Activated T-cell treated with anti-CD3 and anti-CD28 coated beads for 24 hours (primary cell): Measurements from ENCODE around the gene GRM1.

Source experiments
- DNase-seq: peaks from one replicate; pipeline ENCODE4 v3.0.0-alpha.2; 2020; ENCODE audit warnings: low read depth

Gene GRM1

DNA sequence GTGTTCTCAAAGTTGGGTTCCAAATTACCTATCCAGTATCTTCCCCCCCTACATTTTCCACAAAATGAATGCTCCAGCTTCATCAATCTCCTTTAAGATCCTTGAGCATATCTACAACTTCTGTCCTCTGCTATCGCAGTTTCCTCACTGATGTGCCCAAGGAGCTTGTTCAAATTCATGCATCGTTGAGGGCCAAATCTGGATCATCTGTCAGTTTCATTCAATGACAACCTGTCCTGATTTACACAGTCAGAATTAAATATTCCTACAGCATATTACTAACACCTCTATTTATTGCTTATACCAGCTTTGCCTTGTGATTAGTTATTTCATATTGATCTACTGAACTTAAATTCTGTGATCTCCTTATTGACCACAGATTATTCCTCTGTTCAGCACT, 68.7 kb downstream of the GRM1 start:
- DNase-seq: no peak

DNA sequence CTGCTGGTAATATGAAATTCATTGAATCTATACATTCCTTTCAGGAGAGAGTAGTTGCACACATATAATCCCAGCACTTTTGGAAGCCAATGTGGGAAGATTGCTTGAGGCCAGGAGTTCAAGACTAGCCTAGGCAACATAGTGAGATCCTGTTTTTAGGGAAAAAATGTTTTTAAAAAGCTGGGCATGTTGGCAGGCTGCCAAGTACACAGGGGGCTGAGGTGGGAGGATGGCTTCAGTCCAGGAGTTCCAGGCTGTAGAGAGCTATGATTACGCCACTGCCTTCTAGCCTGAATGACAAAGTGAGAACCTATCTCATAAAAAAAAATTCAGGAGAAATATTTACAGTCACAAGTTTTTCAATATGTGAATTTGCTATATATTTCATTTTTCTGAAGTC, 71.9 kb downstream of the GRM1 start:
- DNase-seq: no peak

DNA sequence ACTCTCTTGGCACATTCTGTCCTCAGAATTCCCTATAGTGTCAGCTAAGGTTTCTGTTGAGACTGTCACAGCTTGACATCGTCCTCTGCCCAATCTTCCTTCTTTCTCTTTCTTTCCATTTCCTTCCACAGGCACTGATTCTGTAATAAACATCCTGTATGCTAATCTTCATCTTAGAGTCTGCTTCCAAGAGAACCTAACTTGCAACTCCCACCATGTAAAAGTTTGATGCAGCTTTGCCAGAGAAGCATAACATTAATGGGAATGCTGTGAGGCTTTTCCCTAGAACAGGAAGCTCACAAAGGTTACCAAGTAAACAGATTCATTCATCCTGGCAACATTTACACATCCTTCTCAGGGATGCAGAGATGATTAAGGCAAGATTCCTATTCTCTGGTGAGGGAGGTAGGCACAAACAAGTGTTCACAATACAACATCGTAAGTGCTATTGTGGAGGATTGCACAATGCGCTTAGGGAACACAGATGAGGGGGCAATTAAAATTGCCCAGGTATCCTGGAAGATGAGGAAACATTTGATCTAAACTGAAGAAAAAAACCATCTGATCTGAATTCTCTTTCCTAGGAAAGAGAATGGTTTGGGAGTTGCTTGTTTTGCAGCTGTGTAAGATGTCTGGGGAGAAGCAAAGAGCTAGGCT, 74.7 kb downstream of the GRM1 start:
- DNase-seq: no peak

DNA sequence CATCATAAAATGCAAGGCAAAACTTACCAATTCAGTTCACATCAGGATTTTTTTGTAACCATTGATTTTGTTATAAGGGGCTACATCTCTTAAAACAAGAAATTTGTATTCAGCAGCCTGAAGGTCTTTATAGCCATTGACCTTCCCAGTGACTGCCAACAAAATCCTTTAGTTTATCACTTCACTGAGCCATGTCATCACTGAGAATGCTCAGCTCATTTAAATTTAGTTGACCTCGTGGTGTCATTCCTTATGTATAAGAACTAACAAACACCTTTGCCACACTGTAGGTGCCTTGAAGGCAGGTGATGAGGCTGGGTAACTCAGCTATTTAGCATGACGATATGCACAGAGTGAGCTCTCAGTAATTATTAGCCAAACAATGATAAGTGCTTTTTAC, 77.7 kb downstream of the GRM1 start:
- no peak for DNase-seq

DNA sequence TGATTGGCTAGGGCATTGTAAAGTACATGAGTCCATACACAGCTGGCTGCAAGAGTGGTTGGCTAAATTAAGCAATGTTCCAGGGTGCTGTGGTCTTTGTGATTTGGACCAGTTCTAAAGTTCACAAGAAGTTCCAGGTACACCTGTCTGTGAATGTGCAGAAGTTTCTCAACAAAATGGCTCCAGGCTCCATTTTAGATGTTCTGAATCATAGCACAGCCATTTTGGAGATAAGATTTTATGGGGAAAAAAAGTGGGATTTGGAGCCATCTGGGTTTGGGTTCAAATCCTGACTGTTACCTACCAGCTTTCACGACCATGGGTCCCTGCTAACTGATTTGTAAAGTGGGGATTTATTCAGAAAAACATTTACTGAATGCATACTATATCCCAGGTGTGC, 82.1 kb downstream of the GRM1 start:
- no peak for DNase-seq

DNA sequence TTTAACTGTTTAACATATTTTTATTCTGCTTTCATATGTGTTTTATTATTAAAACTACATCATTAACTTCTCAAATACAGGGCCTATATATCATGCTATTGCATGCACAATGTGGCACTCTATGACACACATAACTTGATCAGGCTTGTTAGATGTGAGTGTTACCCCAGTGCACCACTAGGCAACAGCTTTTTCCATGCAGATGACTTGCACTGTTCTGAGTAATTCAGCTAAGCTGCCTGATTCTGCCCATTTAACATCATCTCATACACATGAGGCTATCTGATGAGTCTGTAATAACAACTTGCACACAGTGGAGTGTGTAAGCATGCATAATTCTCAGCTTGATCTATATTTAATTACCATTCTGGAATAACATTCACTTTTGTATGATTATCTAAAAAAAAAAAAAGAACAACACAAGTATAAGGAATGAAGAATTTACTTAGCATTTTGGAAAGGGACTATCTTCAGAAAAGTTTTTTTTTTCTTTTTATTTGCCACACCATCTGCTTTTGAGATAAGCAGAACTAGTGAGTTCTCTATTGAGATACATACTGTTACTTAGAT, 83.1 kb downstream of the GRM1 start:
- DNase-seq: no peak

DNA sequence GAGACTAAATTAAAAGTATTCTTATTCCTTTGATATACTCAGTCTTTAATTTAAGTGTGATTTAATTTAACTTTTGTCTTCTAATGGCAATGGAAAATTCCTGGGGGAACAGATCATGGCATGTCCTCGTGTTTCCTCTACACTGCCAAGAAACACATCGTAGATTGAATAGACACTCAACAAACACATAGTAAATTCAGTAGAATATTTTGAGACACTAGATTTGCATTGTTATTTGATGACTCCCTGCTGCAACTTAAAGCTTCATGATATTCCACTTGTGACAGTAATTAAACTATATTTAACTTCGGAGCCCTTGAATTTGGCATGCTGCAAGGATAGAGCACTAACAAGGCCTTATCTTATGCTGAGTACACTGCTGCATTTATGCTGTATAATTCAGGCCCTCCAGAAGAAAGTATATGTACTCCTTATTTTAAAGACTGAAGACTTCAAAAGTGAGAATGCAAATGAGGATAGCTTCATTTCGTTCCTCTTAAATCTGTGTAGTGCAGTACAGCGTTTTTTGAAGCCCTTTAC, 84.3 kb downstream of the GRM1 start:
- no peak for DNase-seq

DNA sequence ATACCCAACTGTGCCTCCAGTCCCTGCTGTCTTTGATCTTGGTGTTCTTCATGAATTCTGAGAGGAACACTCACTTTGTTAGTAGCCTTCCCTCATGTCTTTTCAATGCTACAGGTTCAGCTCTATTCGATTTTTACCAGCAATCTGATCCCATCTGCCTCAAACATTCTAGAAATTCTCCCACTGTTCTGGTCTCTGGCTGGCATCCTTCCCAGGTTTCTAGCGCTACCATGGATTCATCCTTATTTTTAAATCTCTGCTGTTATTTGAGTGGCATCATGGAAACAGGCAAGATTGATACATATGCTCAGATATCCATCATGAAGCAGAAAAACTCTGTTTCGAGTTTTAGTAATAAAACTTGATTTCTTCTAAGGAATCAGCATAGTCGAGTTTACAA, 94.8 kb downstream of the GRM1 start:
- no peak for DNase-seq

DNA sequence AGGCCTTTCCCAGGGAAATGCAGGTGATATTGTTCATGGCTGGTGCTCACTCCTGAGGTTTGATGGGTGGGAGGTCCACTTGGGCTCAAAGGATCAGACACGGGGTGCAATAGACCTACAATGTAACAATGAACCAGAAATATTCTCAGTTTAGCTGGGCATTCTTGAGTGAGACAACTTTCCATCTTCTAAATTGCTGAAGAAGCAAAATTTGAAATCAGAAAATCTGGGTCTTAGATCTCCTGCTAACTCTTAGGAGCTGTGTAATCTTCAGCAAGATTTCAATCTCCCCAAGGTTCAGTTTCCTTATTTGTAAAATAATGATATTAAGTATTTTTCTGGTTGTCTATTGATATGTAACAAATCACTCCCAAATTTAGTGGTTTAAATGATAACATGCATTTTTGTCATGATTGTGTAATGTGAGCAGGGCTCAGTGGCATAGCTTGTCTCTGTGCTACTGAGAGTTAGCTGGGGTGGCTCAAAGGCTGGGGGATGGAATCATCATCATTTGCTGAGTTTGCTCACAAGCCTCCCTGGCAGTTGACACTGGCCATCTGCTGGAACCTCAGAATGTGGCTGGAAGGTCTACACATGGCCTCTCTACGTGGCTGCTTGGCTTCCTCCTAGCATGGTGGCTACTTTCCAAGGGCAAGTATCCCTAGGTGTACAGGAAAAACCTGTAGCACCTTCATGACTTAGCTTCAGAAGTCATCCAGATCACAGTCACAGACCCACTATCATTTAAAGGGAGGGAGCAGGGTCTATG, 98.8 kb downstream of the GRM1 start:
- no peak for DNase-seq

DNA sequence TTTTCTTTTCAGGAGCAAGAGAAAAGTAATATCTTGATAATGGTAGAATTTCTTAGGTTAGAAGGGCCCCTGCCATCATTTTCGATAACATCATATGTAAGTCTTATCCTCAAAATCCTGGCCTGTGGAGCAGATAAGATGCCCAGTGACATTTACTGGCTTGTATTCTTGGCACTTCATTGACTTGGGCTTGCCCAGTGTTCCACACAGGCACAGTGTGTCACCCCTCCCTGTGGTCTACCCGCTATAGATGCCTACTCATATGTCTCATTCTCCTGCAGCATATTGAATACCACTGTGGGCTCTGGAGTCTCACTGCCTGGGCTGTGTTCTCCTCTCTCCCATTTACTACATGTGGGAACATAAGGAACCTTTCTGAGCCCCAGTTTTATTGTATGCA, 105.0 kb downstream of the GRM1 start:
- no peak for DNase-seq

DNA sequence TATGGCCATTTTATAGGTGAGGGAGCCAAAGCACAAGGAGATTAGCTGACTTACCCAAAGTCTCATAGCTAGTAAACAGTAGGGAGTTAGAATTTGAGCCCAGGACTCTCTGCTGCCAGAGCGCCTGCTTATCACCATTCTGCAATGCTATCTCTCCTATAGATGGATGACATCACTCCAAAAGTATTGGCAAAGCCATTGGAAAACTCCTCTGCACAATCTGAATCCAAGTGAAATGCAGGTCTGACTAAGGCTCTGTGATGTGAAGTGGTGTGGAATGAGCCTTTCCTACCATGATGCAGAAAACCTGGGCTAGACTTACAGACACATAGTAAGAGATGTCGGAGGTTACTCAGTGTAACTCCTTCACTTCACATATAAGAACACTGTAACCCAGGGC, 106.3 kb downstream of the GRM1 start:
- no peak for DNase-seq

DNA sequence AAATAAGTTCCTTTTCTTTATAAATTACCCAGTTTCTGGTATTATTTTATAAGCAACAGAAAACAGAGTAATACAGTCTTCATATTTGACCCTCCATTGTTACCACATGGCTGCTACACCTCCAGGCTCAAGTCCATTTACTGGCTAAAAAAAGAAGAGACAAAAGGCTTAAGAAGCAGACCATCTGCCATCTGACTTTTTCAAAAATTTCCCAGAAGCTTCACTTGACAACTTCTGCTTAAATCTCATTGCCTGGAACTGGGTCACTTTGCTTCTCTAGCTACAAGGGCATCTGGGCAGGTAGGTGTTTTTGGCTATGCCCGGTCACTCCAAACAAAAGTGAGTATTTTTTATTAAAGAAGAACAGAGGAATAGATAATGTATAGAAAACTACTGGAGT, 118.0 kb downstream of the GRM1 start:
- DNase-seq: no peak

DNA sequence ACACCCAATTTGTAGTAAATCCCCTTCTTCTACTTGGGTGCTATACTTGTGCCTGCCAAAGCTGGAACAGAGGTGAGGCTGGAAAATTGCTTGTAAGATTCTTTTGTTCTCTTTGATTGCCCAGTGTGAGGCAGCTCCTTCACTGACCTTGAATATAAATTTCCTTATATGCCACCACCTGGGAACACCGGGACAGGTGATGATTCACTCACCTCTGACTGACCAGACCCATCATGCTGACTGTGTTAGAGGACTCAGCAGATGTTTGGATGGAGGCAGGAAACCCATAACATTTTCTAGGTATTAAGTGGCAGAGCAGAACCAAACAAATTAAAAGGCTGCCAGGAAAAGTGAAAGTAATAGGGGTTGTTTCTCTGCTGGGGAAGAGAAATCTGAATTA, 120.9 kb downstream of the GRM1 start:
- no peak for DNase-seq

DNA sequence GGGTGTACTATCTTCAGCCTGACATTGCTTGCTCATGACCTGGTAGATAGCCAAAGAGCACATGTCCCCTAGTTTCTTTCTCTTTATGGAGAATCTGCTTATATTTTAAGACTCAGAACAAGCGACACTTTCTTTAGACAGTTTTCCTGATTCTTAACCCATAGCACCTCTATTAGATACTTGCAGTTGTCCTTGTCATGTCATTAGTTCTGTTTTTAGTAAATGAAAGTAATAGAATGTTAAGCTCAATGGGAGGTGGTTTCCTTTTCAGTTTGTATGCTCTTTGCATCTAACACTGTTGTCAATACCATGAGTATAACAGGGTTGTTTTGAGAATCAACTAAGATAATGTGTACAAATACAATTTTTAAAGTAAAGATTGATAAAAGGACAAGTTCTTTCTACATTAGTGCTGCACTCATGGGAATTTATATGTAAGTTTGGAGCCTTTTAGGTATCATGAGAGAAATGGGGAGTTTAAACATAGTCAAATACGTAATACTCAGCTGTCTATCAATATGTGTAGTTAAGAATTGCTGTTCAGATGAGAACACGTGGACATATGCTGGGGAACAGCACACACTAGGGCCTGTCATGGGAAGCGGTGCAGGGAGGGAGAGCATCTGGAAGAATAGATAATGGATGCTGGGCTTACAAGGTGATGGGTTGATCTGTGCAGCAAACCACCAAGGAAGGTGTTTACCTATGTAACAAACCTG, 124.3 kb downstream of the GRM1 start:
- no peak for DNase-seq

DNA sequence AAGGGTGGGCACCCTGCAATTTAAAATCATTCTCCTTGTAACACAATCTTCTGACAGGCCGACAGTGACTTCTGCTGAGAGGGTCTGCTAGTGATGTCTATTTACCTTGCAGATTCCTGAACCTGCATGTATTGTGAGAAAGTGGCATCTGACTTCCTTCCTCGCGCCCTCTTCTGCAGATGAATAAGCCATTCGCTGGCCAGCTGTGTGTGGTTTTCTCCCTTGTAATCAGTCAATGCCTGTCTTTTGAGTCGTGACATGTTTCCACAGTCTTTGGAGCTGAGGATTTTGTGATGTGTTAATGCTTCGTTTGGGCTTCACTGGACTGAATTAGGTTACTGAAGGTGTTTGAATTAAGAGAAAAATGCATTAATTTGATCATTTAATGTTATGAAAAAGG, 125.3 kb downstream of the GRM1 start:
- no peak for DNase-seq

DNA sequence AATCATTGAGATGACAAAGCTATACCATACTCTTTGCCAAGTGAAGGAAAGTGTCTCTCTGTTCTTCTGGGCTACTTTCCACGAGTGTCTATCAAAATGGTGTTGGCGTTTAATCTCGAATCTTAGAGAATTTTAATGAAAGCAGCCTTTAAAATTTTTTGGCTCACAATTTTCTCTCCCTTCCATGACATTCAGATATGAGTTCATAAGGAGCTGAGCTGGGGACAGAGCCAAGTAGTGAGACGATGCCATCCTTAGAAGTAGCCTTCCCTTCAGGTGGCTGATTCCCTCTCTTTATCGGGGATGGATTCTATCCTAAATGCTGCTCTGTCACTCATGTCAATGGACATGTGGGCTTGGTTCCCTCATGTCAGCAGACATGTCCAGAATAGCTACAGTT, 132.8 kb downstream of the GRM1 start:
- no peak for DNase-seq

DNA sequence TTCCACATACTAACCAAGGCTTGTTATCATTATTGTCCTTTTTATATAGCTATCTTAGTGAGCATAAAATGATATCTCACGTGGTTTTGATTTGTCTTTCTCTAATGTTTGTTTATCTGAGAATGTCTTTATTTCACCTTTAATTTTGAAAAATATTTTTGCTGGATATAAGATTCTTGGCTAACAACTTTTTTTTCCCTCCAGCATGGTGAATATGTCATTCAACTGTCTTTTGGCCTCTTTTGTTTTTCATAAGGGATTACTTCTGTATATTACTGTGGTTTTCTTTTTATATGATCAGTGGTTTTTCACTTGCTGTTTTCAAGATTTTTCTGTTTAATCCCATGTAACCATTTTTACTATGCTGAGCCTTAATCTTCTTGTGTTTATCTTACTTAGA, 141.0 kb downstream of the GRM1 start:
- DNase-seq: no peak

DNA sequence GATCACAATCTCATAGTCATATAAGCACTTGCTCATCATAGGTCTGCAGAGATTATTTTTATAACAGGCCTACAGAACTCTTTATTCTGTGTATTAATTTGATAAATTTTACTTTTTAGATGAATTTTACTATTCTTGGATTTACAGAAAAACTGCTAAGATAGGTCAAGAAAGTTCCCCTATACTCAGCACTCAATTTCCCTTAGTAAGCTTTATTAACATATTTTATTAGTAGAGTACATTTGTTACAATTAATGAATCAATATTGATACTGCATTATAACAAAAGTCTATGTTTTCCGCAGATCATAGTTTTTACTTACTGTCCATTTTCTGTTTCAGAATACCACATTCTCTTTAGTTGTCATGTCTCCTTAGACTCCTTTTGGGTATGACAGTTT, 148.9 kb downstream of the GRM1 start:
- DNase-seq: no peak

DNA sequence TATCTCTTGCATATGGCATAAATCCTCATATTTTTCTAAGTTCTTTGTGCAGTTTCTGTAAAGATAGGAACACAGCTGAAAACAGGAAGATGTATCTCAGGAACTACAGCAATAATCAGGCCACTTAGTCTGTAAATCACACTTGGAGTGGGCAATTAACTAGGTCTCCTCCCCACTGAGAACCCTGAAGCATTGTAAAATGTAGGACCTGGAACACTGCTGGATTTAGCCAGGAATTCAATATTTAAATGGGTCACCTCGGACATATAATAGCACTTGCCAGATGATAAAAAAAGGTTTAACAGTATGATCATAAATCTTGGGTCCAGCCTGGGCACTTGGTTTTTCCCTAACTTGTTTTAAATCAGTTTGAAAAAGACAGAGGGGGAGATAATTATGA, 155.0 kb downstream of the GRM1 start:
- no peak for DNase-seq

DNA sequence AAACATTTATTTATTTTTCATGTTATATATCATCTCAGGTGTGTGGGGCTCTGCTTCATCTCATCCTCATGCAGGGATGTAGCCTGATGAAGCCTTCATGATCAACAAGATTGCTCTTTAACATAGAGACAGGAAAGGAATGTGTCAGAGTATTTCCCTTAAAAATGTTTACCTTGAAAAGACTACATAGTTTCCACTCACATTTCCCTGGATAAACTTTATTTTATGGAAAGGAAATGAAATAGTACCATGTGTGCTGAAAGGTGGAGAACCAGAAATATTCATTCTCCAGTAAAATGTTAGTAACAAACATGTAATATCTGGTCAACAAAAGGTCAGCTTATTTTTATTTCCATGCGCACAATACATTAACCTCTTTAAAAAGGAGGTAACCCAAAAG, 155.8 kb downstream of the GRM1 start:
- no peak for DNase-seq

DNA sequence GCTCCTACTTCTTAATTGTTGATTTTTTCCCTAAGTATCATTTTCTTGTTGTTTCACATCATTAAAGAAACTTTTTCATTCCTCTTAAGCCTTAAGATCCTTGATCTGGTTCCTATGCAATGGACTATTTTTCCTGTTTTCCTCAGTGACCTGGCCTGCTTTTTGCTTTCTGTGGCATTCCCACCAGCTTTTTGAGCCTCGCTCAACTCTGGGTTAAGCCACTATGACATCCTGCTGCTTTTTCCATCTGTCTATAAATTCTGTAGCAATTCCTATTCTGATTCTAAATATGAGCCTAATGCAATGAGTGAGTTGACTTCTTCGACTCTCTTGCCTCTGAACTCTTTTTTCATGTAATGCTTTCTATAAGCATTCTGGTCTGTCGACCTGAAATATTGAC, 160.3 kb downstream of the GRM1 start:
- DNase-seq: no peak

DNA sequence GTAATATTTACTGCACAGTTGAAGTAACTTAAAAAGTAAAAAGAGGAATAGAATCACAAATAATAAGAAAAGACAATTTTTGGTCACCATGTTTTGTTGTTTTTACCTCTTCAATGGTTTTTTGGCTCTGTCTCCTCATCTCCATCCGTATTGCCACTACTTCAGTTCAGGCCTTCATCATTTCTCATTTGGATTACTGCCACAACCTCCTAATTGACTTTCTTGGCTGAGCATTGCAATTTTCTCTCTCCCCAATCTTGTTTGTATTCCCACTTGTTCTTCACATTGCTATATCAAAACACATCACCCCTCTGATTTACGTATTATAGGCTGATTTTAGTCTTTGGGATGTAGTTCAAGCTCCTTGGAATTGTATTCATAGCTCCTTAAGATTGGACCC, 161.7 kb downstream of the GRM1 start:
- no peak for DNase-seq

DNA sequence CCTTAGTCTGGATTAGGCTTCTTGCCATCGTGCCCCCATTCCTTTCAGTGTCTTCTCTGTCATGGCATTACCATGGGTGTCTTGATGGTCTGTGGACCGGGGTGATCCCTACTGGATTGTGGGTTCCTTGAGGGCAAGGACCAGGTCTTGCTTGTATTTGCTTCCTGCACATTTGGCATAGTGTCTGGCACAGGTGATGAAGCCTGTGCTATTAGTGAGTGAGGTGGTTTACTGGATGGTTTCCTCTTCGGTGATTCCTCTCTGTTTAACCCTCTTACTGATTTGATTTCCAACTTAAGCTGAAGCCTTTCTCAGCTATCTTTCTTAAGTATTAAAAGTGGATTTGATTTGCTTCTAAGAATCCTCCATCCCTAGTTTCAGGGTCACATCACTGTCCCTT, 162.3 kb downstream of the GRM1 start:
- DNase-seq: no peak
